MM.1S (cell line): ENCODE data around the gene SLC2A5.

ENCODE experiments used
- CTCF ChIP-seq: fragments of 300-600 bp; sonication (generic); IDR thresholded peaks from 2 replicates; pipeline ENCODE4 v1.5.1; 2016; ENCODE audit warnings: antibody characterized with exemption, low read length, mixed read lengths
- EZH2phosphoT487 ChIP-seq: fragments of 300-600 bp; sonication (generic); IDR thresholded peaks from 2 replicates; pipeline ENCODE4 v1.6.1; 2018; ENCODE audit warnings: antibody characterized with exemption, low read length

DNA sequence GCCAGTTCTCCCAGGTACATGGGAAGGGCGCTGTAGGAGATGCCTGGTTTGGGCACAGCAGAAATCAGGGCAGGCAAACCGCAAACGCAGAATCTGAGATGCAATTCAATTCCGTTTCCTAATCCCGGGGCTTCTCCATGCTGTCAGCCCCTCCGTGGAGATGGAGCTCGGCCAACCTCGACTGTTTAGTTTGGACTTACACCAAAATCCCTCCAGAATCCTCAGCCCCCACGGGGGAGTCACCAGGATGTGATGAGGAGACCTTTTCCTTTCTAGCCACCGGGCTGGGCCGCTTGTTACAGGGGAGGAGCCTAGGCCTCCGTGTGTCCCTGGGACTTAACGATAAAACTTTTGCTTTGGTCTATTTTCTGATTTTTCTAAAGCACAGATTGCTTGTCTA, 51.1 kb downstream of the SLC2A5 start:
- TF ChIP-seq CTCF (no peak), EZH2phosphoT487 (no peak)
